ENCODE data around the gene ASNSD1.
A peak's percentile ranks its signal among the peaks of the same experiment; 100 is the strongest.
"Not testable (repeated sequence)": the region's sequence is repeated elsewhere in the genome, so short reads cannot be mapped to it uniquely, and the experiment has no call there.

ASNSD1 gene

DNA sequence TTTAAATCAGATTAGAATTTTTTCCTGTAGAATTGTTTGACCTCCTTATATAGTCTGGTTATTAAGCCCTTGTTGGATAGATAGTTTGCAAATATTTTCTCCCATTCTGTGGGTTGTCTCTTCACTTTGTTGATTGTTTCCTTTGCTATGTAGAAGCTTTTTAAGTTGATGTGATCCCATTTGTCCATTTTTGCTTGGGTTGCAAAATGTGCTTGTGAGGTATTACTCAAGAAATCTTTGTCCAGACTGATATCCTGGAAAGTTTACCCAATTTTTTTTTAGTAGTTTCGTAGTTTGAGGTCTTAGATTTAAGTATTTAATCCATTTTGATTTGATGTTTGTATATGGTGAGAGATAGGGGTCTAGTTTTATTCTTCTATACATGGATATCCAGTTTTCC lies 26.5 kb downstream of the ASNSD1 start:
- DNase-seq (ENCODE audit: low spot score): not testable (repeated sequence)

DNA sequence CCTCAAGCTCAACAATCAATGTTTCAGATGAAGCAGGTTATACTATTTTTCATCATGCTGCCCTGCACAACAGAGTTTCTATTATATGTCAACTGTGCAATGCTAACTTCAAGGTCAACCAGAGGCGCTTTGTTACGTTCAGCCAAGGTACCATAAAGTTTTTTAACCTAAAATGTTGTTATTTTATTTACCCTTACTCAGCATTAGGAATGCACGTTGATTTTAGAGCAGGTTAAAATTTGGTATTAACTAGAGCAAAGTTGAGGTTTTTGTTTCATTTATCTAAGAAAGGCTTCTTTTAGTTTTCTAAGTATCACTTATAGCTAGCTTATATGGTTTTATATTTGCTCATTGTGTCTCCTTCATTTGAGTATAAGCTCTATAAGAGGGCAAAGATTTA lies 35.0 kb downstream of the ASNSD1 start:
- DNase-seq (ENCODE audit: low spot score): no peak

DNA sequence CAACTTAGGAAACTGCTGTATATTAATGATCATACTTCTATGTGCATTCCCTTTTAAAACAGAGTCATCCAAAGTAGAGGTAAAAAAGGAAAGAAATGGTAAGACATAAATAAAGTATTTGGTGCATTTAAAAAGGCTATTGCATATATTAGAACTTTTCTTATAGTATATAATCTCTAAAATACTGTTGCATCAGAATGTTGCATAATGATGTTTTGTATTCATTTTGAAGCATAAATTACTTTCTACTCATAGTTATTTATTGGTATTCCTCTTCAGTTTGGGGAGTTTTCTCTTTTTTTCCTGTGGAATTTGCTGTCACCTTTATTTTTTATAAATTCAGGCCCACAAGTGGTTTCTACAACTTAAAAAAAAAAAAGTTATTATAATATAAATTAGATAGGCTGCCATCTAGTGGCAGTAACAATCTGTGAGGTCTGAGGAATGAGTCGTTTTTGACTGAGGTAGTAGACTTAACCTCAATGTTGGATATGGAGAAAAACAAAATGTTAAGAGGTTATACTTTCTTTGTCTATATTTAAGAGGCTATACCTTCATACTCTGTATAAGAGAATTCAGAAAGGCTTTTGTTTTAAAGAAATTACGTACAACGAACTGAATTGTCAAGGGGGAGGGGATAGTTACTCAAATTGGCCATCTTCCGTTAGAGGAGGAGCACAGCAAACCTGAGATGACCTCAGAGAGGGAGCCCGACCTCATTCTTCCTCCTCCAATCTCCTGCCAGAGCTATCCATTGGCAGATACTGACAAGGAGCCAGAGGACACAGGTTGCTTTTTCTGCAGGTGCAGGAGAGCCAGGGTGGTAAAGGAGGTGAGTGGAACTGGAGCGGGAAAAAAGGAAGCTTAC lies 37.0 kb downstream of the ASNSD1 start:
- DNase-seq (ENCODE audit: low spot score): peak; percentile 39

DNA sequence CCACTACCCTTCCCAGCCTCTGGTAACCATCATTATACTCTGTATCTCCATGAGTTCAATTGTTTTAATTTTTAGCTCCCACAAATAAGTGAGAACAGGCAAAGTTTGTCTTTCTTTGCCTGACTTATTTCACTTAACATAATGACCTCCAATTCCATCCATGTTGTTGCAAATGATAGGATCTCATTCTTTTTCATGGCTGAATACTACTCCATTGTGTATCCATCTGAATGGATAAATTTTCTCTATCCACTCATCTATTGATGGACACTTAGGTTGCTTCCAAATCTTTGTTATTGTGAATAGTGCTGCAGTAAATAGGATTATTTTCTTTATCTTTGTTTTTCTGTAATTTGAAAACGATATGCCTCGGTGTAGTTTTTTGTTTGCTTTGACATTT lies 39.4 kb downstream of the ASNSD1 start:
- no peak for DNase-seq (ENCODE audit: low spot score)

DNA sequence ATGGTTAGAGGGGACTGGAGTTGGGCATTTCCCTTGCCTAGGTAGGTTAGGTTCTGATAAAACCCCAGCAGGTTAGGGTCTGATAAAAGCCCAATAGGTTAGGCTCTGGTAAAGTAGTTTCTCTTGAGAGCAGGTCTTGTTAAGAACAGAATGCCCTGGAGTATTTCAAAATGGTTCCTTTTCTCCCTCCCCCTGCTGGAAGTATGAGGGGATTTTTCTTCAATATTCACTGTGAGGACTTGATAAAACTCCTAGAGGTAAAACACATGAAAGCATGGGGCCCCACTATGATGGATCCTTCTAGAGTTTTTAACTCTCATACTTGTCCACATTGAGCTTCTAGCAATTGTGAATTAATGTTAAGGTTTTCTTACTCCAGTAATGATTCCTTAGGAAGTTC lies 40.8 kb downstream of the ASNSD1 start:
- no peak for DNase-seq (ENCODE audit: low spot score)

DNA sequence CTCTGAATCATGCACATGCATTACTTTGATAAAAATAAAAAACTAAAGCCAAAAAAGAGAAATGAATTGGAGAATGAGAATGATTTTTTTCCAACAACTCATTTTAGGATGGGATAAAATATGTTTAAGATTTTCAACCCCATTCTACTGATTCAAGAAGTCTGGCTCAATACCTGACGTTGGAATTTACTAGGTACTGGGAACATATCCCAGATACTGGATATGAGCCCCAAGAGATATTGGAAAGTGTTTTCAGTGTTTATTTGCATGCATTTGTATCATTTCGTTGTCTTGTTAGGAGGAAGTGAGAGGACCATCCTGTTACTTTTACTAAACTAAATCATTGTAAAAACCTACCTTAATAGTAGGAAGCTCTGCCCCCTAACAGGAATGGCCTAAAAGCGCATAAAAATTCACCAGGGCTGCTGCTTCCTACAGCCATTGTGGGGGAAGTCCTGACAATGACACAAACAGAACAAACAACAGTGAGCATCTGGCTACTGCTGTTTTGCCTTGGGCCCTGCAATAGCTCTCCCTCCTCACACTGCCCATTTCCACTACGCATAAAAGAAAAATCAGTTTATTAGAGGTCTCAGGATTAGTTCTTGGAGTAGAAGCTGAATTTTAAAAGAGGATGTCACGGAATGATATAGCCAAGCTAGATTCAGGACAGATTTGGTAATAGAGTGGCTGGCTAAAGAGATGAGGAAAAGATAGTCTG lies 48.4 kb downstream of the ASNSD1 start:
- DNase-seq (ENCODE audit: low spot score): no peak

DNA sequence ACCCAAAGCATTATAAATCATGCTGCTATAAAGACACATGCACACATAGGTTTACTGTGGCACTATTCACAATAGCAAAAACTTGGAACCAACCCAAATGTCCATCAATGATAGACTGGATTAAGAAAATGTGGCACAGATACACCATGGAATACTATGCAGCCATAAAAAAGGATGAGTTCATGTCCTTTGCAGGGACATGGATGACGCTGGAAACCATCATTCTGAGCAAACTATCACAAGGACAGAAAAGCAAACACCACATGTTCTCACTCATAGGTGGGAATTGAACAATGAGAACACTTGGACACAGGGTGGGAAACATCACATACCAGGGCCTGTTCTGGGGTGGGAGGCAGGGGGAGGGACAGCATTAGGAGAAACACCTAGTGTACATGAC lies 56.3 kb downstream of the ASNSD1 start:
- not testable (repeated sequence) for DNase-seq (ENCODE audit: low spot score)

DNA sequence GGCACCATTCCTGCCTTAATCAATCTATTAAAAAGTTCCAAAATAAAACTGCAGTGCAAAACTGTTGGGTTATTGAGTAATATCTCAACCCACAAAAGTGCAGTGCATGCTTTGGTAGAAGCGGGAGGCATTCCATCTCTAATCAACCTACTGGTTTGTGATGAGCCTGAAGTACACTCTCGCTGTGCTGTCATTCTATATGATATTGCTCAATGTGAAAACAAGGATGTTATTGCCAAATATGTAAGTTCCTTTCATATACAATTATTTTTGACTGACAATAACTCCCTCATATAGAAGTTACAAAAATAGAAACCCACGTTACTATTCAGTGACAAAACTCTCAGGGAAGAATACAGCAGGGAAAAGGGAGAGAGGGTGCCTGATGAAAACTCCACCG lies 58.3 kb downstream of the ASNSD1 start:
- DNase-seq (ENCODE audit: low spot score): no peak

Data from LoVo (cell line).